ENCODE data around the gene HIP1R.

GRCh38 chr12:122845041-122845864, 10.0 kb downstream of the HIP1R start:
- TF ChIP-seq POLR2A (IDR thresholded peaks at IDR 0.05) = no peak
- TF ChIP-seq CTCF (IDR thresholded peaks at IDR 0.05) = no peak

Data from thyroid gland (tissue), 4 donors.